Left renal cortex interstitium (tissue), 4 donors: Measurements from ENCODE around the gene METAP1. TPM values are rescaled to one million over a fixed set of nuclear protein-coding genes. Genes with fewer than 3 reads are reported as not detected.
"Not testable (repeated sequence)": the region's sequence is repeated elsewhere in the genome, so short reads cannot be mapped to it uniquely, and the experiment has no call there.

Experiments
- DNase-seq, 4 donors: peaks; one replicate each; pipeline ENCODE4 v3.0.0-alpha.2; 2013; ENCODE audit warnings: low read depth in 4 of 4, low spot score in 2 of 4, missing footprints in 1 of 4
- polyA plus RNA-seq, 4 donors: library from polyadenylated mRNA; unstranded; fragments of 120-200 nt; gene quantifications; one replicate each; pipeline ENCODE4 v1.2.1, GENCODE V29; 2013; ENCODE audit not compliant: insufficient read length in 4 of 4

The METAP1 gene
- 10 to 100 TPM; 60.3 to 74.4 (median 67.2) TPM for polyA plus RNA-seq

DNA sequence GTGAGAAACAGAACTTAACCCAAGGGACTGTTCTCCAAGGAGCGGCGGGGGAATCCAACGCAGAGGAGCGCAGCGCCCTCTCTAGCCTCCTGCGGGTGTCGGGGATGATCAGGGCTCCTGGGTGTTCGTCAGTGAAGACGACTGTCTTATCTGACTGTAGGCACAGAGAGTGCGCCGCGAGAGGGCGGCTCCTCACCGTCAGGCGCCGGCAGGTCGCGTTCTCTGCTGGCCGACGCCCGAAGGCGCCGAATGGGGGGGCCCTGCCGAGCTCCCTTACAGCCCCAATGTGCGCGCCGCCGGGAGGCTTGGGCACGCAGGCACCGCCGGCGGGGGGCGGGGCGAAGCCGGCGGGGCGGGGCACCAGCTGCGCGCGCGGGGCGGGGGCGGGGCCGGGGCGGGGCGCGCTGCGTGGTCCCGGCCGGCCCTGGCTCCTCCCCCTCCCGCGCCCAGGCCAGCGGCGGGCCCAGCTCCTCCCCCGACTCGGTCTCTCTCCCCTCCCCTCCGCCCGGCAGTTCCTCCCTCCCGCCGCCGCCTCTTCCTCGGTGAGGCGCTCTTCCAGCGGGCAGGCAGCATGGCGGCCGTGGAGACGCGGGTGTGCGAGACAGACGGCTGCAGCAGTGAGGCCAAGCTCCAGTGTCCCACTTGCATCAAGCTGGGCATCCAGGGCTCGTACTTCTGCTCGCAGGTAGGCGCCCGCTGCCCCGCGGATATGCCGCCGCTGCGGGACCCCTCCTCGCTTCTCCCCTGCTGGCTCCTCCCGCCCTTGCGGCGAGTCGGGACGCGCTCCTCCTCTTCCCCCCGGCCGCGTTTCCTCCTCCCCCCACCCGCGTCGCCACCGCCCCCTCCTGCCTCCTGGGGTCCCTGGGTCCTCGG is at the start of gene METAP1:
Gene METAP1, plus strand, starts transcription at position 539 of the 873 bp plus-strand sequence. Its CDS starts 33 bp downstream, at position 572.
- DNase-seq, result peak; percentile 67 to 81 (median 78)

DNA sequence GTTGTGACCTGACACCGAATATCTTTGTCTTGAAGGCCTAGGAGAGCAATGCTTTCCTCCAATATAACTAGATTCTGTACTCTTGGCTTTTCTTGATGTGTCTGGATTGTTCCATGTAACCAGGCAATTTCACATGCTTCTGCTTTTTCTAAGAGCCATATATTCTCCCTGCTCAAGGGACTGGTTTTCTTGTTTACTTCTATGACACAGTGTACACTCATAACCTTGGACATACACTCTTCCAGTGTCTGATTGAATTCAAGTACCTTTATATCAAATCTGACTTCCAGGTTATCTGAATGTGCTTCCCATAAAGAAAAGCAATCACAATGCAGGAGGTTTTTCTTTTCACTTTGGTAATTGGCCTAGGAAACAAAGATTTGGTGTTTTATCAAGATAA is 49.2 kb upstream of the METAP1 start:
- no peak for DNase-seq

DNA sequence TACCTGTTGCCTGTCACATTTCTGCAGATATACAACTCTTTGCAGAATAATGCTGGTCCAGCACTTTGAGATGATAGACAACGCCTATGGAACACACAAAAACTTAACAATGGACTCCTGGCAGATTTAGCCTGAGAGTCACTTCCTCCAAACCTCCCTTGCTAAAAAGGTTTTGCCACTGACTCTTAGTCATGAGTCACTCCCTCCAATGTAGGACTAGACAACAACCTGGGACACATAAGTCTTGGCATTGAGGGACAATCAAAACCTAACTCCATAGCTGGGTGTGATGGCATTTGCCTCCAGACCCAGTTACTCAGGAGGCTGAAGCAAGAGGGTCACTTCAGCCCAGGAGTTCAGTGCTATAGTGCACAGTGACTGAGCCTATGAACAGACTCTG is 44.6 kb upstream of the METAP1 start:
- DNase-seq, result no peak

DNA sequence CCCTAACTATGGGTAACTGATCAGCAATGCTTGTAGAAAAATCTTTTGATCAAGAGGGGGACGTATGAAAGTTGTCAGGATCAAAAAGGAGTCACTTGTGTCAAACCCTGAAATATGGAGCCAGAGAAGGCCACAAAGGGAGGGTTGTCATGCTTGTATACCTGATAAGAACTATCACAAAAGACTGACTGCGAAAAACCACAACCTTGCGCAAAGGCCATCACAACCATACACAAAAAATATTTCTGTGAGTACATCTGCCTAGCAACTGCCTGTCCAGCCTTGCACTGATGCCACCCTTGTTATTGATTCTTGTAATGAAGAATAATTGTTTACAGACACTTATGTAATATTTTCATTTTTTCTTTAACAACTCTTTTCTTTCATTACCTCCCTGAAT is 43.8 kb upstream of the METAP1 start:
- no peak for DNase-seq

DNA sequence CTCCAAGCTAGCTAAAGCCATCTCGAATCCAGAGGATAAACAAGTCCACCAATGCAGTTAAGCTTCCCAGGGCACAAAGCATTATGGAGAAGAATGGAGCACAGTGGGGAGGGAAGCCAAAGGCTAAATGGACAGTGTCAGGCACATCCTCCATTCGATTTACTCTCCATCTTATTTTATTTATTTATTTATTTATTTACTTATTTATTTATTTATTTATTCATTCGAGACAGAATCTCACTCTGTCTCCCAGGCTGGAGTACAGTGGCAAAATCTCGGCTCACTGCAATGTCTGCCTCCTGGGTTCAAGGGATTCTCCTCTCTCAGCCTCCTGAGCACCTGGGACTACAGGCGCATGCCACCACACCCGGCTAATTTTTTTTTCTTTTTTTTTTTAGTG is 40.3 kb upstream of the METAP1 start:
- DNase-seq, result no peak

DNA sequence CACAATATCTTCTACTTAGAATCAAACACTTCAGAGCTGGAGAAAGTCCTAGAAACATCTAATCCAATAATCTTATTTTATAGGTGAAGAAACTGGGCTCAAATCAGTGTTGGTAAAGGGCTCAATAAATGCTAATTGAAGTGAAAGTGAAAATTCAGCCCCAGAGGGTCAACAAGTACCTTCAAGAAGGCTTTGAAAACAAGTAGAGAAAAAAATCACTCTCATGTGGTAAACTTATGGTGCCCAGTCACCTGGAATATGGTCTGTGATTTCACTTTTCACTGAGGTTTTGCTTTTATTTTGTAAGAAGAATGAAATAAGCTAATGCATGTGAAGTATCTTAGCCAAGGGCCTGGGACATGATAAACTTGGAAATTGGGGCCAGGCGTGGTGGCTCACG is 37.5 kb upstream of the METAP1 start:
- no peak for DNase-seq

DNA sequence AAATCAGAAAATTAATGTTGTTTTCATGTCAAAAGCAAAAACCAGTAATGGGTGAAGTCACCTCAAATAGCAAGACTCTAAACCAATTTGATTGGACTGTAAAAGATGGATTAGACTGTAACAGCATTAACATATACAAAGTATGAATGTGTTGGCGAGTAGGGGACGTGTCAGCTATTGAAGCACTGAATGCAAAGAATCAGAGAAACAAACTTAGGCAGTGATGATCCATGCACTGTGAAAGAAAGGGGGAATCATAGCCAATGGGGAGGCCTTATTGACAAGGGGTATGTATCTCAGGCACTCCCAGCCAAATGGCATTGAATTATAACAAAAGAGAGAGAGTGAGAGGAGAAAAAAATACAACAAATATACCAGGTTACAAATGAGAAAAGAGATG is 36.1 kb upstream of the METAP1 start:
- no peak for DNase-seq

DNA sequence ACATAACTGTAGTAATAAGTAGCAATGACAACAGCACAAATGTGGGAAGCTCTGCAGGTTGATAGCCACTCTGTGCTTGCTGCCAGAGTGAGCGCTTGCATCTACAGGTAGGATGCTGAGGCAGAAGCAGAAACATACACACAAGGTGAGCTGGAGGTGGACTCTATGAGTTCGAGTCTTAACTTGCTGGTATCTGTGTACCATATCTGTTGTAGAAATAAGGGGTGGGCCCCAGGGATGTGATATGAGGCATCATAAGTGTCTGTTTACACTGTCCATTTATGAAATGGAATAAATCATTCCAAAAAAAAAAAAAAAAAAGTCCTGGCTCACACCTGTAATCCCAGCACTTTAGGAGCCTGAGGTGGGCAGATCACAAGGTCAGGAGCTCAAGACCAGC is 33.8 kb upstream of the METAP1 start:
- DNase-seq, result no peak

DNA sequence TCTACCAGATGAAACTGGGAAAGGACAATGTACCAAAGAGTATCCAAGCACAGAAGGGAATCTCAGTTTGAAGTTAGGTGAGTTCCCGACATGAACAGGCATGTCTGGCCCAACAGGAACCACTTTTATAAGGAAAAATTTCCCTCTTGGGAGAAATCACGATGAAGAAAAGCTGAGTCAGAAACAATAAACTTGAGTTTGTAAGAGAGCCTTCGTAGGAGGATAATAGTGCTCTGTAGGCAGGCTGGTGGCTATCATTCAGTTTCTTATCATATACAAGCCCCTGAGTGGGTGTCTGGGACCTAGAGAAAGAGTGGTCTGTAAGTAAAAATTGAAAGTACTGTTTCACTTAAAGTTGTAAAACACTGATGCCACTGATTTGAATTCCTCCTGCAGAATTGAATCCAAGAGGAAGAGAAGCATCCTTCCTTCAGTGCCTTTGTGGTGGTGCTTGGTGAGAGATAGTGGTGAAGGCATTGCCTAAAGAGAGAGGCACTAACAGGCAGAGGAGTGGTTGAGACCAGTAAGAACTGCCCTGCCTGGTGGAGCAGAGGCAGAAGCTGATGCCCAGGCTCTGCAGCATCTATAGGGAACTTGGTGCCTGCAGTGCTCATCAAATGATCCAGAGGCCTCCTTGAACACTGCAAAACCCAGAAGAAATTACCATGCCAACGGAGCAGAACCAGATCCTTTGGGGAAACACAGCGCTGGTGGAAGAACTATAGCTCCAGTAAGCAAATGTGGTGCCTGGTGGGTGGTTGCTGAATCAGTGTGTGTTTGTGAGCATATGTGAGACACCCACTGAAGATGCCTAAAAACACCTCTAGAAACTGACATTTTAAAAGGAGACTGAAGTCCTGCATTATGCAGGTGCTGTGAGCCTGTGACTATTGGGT is 31.7 kb upstream of the METAP1 start:
- no peak for DNase-seq

DNA sequence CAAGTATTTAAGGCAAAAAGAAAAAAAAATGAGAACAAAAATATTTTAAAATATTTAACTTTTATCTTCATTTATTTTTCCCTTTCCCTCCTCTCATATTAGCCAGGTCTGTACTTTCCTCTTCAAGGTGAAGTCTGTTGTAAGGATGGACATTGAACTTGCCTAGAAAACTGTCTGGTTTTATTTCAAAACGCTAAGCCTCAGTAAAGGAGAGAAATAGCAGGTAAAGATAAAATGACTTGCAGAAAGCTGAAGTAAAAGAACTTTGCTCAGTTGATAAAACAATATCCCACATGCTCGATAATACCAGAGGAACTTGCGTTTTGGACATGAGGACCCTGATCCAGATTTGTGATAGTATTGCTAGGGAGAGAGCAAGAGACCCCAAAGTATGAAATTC is 28.6 kb upstream of the METAP1 start:
- DNase-seq, result no peak

DNA sequence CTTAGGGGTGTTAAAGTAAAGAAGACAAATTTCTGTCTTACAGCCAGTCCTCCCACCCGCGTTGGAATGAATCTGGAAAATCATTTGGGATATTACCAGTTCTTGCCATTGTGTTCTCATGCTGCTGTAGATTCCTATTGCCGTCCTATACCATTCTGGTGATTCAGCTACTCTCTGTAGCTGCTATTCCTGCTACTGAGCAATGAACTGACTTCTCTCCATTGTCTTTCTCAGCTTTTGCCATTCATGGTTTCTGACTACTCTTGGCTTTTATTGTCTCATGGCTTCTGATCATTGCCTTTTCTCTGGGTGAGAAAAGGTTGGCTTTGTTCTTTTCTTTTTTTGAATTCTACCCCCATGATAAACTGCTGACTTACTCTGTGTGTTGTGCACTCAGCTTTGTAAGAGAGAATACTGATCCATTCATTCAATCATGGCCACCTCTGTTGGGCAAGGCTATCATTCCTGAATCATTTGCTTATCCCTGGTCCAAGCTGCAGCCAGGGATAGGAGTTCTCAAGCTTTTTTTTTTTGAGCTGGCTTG is 27.7 kb upstream of the METAP1 start:
- DNase-seq, result no peak

DNA sequence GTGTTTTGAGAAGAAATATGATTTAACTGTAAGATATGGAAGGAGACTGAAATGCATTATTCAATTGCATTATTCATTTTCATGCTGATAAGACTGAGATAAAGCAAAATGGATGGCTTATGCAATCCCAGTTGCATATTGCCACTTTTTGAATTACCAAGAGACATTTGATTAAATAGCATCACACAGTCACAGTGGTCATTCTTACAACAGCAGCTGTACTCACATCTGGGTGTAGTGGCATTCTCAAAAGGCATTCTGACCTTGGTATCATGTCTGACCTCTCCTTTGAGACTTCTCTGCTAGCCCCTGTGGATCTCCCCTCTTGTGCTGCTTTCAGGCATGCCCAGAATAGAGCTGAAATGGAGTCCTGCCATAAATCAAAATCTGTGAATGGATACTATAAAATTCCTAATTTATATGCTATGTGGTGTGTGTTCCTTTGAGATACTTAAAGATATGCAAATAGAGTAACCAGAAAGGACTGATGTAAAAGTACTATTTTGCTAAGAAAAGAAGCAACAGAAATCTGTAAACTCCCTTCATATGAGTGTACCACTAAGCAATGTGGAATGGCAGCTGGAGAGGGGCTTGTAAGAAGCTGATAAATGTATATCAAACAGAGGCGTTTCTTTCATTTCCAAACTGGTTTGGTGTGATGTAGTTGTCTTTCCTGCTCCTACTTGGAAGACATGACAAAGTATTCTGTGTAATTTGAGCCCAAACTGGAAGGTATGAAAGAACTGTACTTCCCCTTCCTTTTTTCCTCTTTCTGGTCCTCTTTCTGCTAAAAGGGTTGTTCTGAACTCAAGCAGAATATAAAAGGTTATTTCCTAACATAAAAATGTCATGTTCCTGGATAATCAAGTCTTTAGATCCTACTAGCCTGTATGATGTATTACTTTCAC is 25.4 kb upstream of the METAP1 start:
- no peak for DNase-seq

DNA sequence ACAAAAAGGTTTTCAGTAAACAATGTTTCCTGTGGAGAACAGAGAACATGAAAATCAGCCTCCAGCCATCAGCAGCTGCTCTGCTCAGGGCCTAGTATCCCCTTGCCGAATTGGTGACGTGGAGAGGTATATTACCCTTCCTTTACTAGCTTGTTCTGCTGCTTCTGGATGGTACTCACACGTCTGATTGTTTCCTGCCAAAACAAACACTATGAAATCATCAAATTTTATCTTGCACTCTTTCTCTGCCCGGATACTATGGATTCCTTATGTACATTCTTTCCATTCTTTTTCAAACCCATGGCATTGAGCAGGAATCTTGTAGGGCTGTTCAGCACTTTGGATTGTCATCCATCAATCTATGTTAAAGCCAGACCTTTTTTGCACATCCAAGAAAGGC is 18.8 kb upstream of the METAP1 start:
- DNase-seq, result no peak

DNA sequence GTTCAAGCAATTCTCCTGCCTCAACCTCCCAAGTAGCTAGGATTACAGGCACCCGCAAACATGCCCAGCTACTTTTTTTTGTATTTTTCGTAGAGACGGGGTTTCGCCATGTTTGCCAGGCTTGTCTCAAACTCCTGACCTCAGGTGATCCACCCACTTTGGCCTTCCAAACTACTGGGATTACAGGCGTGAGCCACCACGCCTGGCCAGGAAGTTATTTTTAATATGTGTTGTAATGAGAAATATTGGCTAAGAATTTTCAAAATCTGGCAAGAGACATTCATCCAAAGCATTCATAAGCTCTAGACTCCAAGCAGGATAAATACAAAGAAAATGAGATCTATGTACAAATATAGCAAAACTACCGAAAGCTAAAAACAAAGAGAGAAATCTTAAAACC is 18.0 kb upstream of the METAP1 start:
- DNase-seq, result no peak

DNA sequence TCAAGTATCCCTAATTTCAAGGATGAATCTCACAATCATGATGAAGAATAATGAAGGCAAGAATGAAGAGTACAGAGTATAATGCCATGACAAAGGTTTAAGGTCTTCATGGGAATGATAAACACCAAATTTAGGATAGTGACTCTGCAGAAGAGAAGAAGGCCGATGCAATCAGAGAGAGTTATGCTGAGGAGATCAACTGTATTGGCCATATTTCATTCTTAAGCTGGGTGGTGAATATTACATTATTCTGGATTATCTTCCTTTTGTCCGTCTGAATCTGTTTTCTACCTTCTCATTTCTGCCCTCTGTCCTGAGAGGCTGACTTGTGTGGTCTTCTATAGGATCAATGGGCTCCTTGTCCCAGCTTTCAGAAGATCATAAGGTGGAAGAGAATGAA is 7.8 kb upstream of the METAP1 start:
- DNase-seq, result no peak

DNA sequence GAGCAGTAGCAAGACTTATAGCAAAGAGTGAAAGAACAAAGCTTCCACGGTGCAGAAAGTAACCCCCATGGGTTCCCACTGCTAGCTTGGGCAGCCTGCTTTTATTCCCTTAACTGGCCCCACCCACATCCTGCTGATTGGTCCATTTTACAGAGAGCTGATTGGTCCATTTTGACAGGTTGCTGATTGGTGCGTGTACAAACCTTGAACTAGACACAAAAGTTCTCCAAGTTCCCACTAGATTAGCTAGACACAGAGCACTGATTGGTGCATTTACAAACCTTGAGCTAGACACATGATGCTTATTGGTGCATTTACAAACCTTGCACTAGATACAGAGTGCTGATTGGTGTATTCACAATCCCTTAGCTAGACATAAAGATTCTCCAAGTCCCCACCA is 2.7 kb upstream of the METAP1 start:
- DNase-seq, result not testable (repeated sequence)

DNA sequence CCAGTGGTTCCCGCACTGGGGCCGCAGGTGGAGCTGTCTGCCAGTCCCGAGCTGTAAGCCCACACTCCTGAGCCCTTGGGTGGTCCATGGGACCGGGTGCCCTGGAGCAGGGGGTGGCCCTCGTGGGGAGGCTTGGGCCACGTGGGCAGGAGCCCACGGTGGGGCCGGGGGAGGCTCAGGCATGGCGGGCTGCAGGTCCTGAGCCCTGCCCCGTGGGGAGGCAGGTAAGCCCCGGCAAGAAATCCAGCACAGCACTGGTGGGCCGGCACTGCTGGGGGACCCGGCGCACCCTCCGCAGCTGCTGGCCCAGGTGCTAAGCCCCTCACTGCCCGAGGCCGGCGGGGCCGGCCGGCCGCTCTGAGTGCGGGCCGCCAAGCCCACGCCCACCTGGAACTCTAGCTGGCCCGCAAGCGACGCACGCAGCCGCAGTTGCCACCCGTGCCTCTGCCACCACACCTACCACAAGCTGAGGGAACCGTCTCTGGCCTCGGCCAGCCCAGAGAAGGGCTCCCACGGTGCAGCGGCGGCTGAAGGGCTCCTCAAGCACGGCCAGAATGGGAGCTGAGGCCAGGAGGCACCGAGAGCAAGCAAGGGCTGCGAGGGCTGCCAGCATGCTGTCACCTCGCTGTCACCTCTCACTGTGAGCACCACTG is 2.0 kb upstream of the METAP1 start:
- no peak for DNase-seq

DNA sequence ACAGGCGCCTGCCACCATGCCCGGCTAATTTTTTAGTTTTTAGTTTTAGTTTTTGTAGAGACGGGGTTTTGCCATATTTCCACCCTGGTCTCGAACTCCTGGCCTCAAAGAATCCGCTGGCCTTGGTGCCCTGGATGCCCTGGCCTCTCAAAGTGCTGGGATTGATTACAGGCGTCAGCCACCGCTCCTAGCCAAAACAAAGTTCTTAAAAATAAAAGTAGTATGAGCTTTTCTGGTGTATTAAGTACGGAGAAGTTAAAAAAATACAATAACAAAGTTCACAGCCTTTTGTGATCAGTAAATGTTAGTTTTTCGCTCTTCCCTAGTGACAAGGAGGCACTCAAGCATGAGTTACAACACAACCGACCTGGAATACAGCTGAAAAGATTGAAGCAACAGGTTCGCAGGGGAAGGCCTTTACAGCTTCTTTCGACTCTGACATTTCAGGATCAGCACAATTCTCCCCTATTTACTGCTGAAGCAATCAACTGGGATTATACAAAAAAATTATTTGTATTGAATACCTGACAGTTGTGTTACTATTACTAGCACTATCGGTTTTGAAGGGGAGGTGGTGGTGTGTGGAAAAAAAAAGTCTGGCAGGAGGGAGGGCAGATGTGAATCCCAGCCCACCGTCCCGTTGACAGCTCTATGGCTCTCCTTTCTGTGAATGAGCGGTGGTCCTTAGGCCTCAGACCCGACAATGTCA is 893 bp upstream of the METAP1 start:
- DNase-seq, result peak in 1 of 4 donors; percentile 13
